HepG2 (cell line): ENCODE data around the gene FAM229A. TPM values are rescaled to one million over a fixed set of nuclear protein-coding genes. Genes with fewer than 3 reads are reported as not detected.

Source experiments
- KIAA2018 ChIP-seq: sonication (generic); formaldehyde crosslinking; IDR thresholded peaks from 2 replicates; pipeline ENCODE4 v1.5.0; 2020; ENCODE audit warnings: mild to moderate bottlenecking, missing genetic modification reagents, borderline replicate concordance
- RBM22 ChIP-seq: fragments of 200-400 bp; formaldehyde crosslinking; optimal IDR thresholded peaks from 2 replicates; pipeline ENCODE3; 2017; ENCODE audit warnings: mild to moderate bottlenecking, low read length, moderate library complexity
- TEAD2 ChIP-seq: sonication (generic); formaldehyde crosslinking; IDR thresholded peaks from 2 replicates; pipeline ENCODE4 v1.9.0; 2021; ENCODE audit warnings: missing genetic modification reagents
- THAP8 ChIP-seq: sonication (generic); formaldehyde crosslinking; IDR thresholded peaks from 2 replicates; pipeline ENCODE4 v1.5.1; 2020; ENCODE audit warnings: missing genetic modification reagents, mild to moderate bottlenecking, borderline replicate concordance
- TOE1 ChIP-seq: sonication (generic); formaldehyde crosslinking; IDR thresholded peaks from 2 replicates; pipeline ENCODE4 v1.4.0; 2020; ENCODE audit warnings: mild to moderate bottlenecking, missing genetic modification reagents
- ZNF142 ChIP-seq: sonication (generic); formaldehyde crosslinking; IDR thresholded peaks from 2 replicates; pipeline ENCODE4 v1.4.0; 2020; ENCODE audit warnings: missing genetic modification reagents
- ZNF354B ChIP-seq: sonication (generic); formaldehyde crosslinking; IDR thresholded peaks from 2 replicates; pipeline ENCODE4 v1.8.0; 2022; ENCODE audit warnings: mild to moderate bottlenecking, missing genetic modification reagents
- ZNF709 ChIP-seq: sonication (generic); formaldehyde crosslinking; IDR thresholded peaks from 2 replicates; pipeline ENCODE4 v1.5.0; 2020; ENCODE audit warnings: mild to moderate bottlenecking, missing genetic modification reagents
- ZNF747 ChIP-seq: sonication (generic); formaldehyde crosslinking; IDR thresholded peaks from 2 replicates; pipeline ENCODE4 v1.8.1; 2023; ENCODE audit warnings: missing genetic modification reagents, mild to moderate bottlenecking, borderline replicate concordance
- polyA plus RNA-seq, 8 experiments: library from polyadenylated mRNA; depleted of rRNA in 3 of 8; stranded (reverse) in 7 of 8; unstranded in 1 of 8; fragments of >200 nt; fragmentation: Illumina TruSeq in 4 of 8; extraction: Trizol in 4 of 8; gene quantifications; 2 replicates each; pipeline versions ENCODE4 v1.2.1 to v1.2.3, GENCODE V29; 2011 to 2016; ENCODE audit warnings: low read depth in 4 of 8, missing spikeins in 1 of 8, mixed read lengths in 1 of 8; ENCODE audit not compliant: insufficient read depth in 1 of 8
- total RNA-seq, 5 experiments: library from RNA; depleted of rRNA; stranded (reverse); fragments of >200 nt; fragmentation: Illumina TruSeq; extraction: Trizol; gene quantifications; 2 replicates each; pipeline ENCODE4 v1.2.3, GENCODE V29; 2016; ENCODE audit warnings: low read depth in 1 of 5

Gene FAM229A
- total and polyA plus RNA-seq, 2 of the 13 experiments (the other 11 are each of a cell fraction or from before 2014, with no cell fraction given), result 3.2 to 17.6 TPM

- TF ChIP-seq ZNF709 (CRISPR knock-in tag) (0 out of 2 replicates have a peak, but pooled peaks have one; percentile 30), TOE1 (CRISPR knock-in tag) (no peak), TEAD2 (no peak), ZNF142 (CRISPR knock-in tag) (no peak), ZNF354B (CRISPR knock-in tag) (no peak), THAP8 (CRISPR knock-in tag) (no peak), RBM22 (no peak), ZNF747 (peak; percentile 60; the same call in 1 of the 2 replicates), KIAA2018 (CRISPR knock-in tag) (no peak)
Observed at GRCh38 chr1:32394141-32394889, 32.0 kb upstream of the FAM229A start, which contains the start of gene BSDC1 (continued).
